IMR-90 (cell line): ENCODE results near the gene FGF4. TPM values are rescaled to one million over a fixed set of nuclear protein-coding genes. Genes with fewer than 3 reads are reported as not detected.

Experiments
- ATAC-seq: fragments of 200-7000 bp; cut with Tn5 transposase; 2 replicates; pipeline ENCODE4 v1.9.1; 2020; ENCODE audit warnings: low read depth, mild to moderate bottlenecking, moderate library complexity
- BruUV-seq: library from RNA; stranded (reverse); fragments of 400-500 nt; replicated peaks from 2 replicates; lab custom pipeline; 2021; lab: Mats Ljungman, UMichigan
- CTCF ChIA-PET: fragments of 300-600 bp; formaldehyde crosslinking; extraction: SDS; loops from one replicate; lab custom pipeline; 2021; ENCODE audit warnings: antibody characterized with exemption; lab: Yijun Ruan, JAX
- POLR2A ChIA-PET: fragments of 300-600 bp; sonication (Branson Sonifier 250); formaldehyde crosslinking; loops from one replicate; lab custom pipeline; 2022; ENCODE audit warnings: antibody characterized with exemption; ENCODE audit not compliant: unreplicated experiment; lab: Charles Lee
- DNase-seq: peaks from one replicate; pipeline ENCODE4 v3.0.0; 2013
- H2AFZ ChIP-seq: replicated peaks from 2 replicates; pipeline ENCODE3; 2013; ENCODE audit warnings: low read length, mild to moderate bottlenecking; ENCODE audit not compliant: poor library complexity
- H2AK5ac ChIP-seq: 2 replicates; pipeline ENCODE4 v1.6.1; 2013; ENCODE audit warnings: low read depth, low read length, inconsistent platforms
- H2AK9ac ChIP-seq: replicated peaks from 2 replicates; pipeline ENCODE3; 2013; ENCODE audit warnings: mild to moderate bottlenecking, low read depth, low read length, moderate library complexity; ENCODE audit not compliant: poor library complexity
- H2BK120ac ChIP-seq: 2 replicates; pipeline ENCODE4 v1.6.1; 2013; ENCODE audit warnings: low read depth, low read length, inconsistent platforms
- H2BK15ac ChIP-seq: 3 replicates; pipeline ENCODE4 v1.6.1; 2013; ENCODE audit warnings: low read depth, low read length, inconsistent platforms
- H2BK20ac ChIP-seq: 2 replicates; pipeline ENCODE4 v1.6.1; 2013; ENCODE audit warnings: low read depth, mild to moderate bottlenecking, inconsistent platforms, low read length, moderate library complexity
- H2BK5ac ChIP-seq: 2 replicates; pipeline ENCODE4 v1.6.1; 2013; ENCODE audit warnings: mild to moderate bottlenecking, low read depth, low read length, inconsistent platforms; ENCODE audit not compliant: poor library complexity, severe bottlenecking
- H3K14ac ChIP-seq: replicated peaks from 2 replicates; pipeline ENCODE4 v1.6.1; 2013; ENCODE audit warnings: low read depth, low read length, inconsistent platforms
- H3K18ac ChIP-seq: 2 replicates; pipeline ENCODE4 v1.6.1; 2013; ENCODE audit warnings: low read depth, low read length, control low read depth
- H3K23ac ChIP-seq: 2 replicates; pipeline ENCODE4 v1.6.1; 2013; ENCODE audit warnings: low read depth, low read length, inconsistent platforms
- H3K27ac ChIP-seq: 2 replicates; pipeline ENCODE4 v1.5.1; 2013; ENCODE audit warnings: mild to moderate bottlenecking, control low read depth, low read length; ENCODE audit not compliant: insufficient read depth
- H3K27me3 ChIP-seq: 2 replicates; pipeline ENCODE4 v1.6.1; 2013; ENCODE audit warnings: low read length; ENCODE audit not compliant: control insufficient read depth, insufficient read depth
- H3K36me3 ChIP-seq: 2 replicates; pipeline ENCODE4 v1.6.1; 2013; ENCODE audit warnings: low read length, mixed read lengths; ENCODE audit not compliant: control insufficient read depth, insufficient read depth
- H3K4ac ChIP-seq: 2 replicates; pipeline ENCODE4 v1.6.1; 2013; ENCODE audit warnings: low read depth, low read length, inconsistent platforms
- H3K4me1 ChIP-seq: 2 replicates; pipeline ENCODE4 v1.6.1; 2013; ENCODE audit warnings: low read length, mixed read lengths; ENCODE audit not compliant: control insufficient read depth, insufficient read depth
- H3K4me2 ChIP-seq: 2 replicates; pipeline ENCODE4 v1.6.1; 2013; ENCODE audit warnings: low read depth, mild to moderate bottlenecking, control low read depth, low read length, moderate library complexity
- H3K4me3 ChIP-seq: 2 replicates; pipeline ENCODE4 v1.5.1; 2013; ENCODE audit warnings: low read depth, mild to moderate bottlenecking, control low read depth, low read length, moderate library complexity; ENCODE audit not compliant: insufficient read depth
- H3K56ac ChIP-seq: 2 replicates; pipeline ENCODE4 v1.6.1; 2013; ENCODE audit warnings: low read length, inconsistent platforms; ENCODE audit not compliant: insufficient read depth; ENCODE audit errors: extremely low read depth
- H3K79me1 ChIP-seq, 2 experiments: 2 replicates each; pipeline ENCODE4 v1.6.1; 2013; ENCODE audit warnings: low read length in 2 of 2, inconsistent platforms in 1 of 2, low read depth in 1 of 2
- H3K9ac ChIP-seq: 2 replicates; pipeline ENCODE4 v1.6.1; 2013; ENCODE audit warnings: low read depth, low read length, control low read depth
- H3K9me1 ChIP-seq: 2 replicates; pipeline ENCODE4 v1.6.1; 2013; ENCODE audit warnings: low read length, inconsistent platforms; ENCODE audit not compliant: insufficient read depth
- H3K9me3 ChIP-seq: 2 replicates; pipeline ENCODE4 v1.6.1; 2013; ENCODE audit warnings: low read length; ENCODE audit not compliant: control insufficient read depth, insufficient read depth
- H4K20me1 ChIP-seq: 2 replicates; pipeline ENCODE4 v1.6.1; 2013; ENCODE audit warnings: low read length, inconsistent platforms; ENCODE audit not compliant: insufficient read depth
- H4K5ac ChIP-seq: 2 replicates; pipeline ENCODE4 v1.6.1; 2013; ENCODE audit warnings: mild to moderate bottlenecking, low read depth, low read length, control low read depth
- H4K8ac ChIP-seq, 2 experiments: 2 replicates each; pipeline ENCODE4 v1.6.1; 2013; ENCODE audit warnings: low read depth in 2 of 2, low read length in 2 of 2, control low read depth in 1 of 2, inconsistent platforms in 1 of 2
- H4K91ac ChIP-seq: 2 replicates; pipeline ENCODE4 v1.6.1; 2013; ENCODE audit warnings: low read depth, low read length, inconsistent platforms; ENCODE audit not compliant: insufficient read depth
- CEBPB ChIP-seq: IDR thresholded peaks from 2 replicates; pipeline ENCODE4 v1.6.1; 2012; ENCODE audit warnings: low read depth, low read length, improper control_type of control experiment
- FOS ChIP-seq: fragments of 150-350 bp; IDR thresholded peaks from 2 replicates; pipeline ENCODE4 v1.6.1; 2016; ENCODE audit warnings: low read depth, low read length
- MAZ ChIP-seq: IDR thresholded peaks from 2 replicates; pipeline ENCODE4 v1.6.1; 2012; ENCODE audit warnings: low read depth, mild to moderate bottlenecking, low read length, improper control_type of control experiment, moderate library complexity, borderline replicate concordance
- MXI1 ChIP-seq: IDR thresholded peaks from 2 replicates; pipeline ENCODE4 v1.6.1; 2012; ENCODE audit warnings: low read depth, mild to moderate bottlenecking, low read length, moderate library complexity, borderline replicate concordance
- RCOR1 ChIP-seq: IDR thresholded peaks from 2 replicates; pipeline ENCODE4 v1.6.1; 2012; ENCODE audit warnings: mild to moderate bottlenecking, low read length, improper control_type of control experiment; ENCODE audit not compliant: insufficient replicate concordance
- SMC3 ChIP-seq: fragments of 150-350 bp; IDR thresholded peaks from 2 replicates; pipeline ENCODE4 v1.6.1; 2016; ENCODE audit warnings: low read depth, mild to moderate bottlenecking, antibody characterized with exemption, low read length, moderate library complexity
- WGBS, 2 experiments: methylation state at CpG; one replicate each; pipeline versions ENCODE4 v1.1.5 to v1.1.7; 2013; ENCODE audit warnings: missing lambda C conversion rate in 2 of 2; ENCODE audit not compliant: insufficient read length in 1 of 2; ENCODE audit errors: extremely low coverage in 2 of 2; 5-methylcytosine and 5-hydroxymethylcytosine counted together
- dilution Hi-C: fragments of 300-500 bp; cut with HindIII; formaldehyde crosslinking; loops from one replicate; pipeline ENCODE4 v1.14.3; 2018; ENCODE audit warnings: low sequenced_read_pairs; ENCODE audit not compliant: unreplicated experiment
- in situ Hi-C: fragments of 300-500 bp; cut with MboI; formaldehyde crosslinking; loops from 3 replicates; pipeline ENCODE4 v1.14.3; 2019; ENCODE audit warnings: low sequenced_read_pairs, inconsistent platforms, mixed read lengths
- intact Hi-C: fragments of 100-400 bp; cut with micrococcal nuclease; formaldehyde crosslinking; loops from 2 replicates; pipeline ENCODE4 v1.10.0; 2022
- polyA plus RNA-seq, 3 experiments: library from polyadenylated mRNA; depleted of rRNA; stranded (reverse); fragments of >200 nt; gene quantifications; 2 replicates each; pipeline ENCODE4 v1.2.3, GENCODE V29; 2012; ENCODE audit warnings: low replicate concordance in 1 of 3
- total RNA-seq: library from RNA; depleted of rRNA; stranded (reverse); fragments of >200 nt; gene quantifications from 2 replicates; pipeline ENCODE4 v1.2.3, GENCODE V29; 2012
- TF ChIP-seq, protein P1 (sequence below): fragments of 150-350 bp; IDR thresholded peaks from 2 replicates; pipeline ENCODE4 v1.6.1; 2017; ENCODE audit warnings: mild to moderate bottlenecking, antibody characterized with exemption, low read length, low read depth
- TF ChIP-seq, protein P2 (sequence below): conservative IDR thresholded peaks from 2 replicates; pipeline ENCODE4 v1.5.1; 2012; ENCODE audit warnings: mild to moderate bottlenecking, low read depth, low read length, improper control_type of control experiment

FGF4 gene
- total and polyA plus RNA-seq, 2 of the 4 experiments (the other 2 are of a cell fraction) = not detected

DNA sequence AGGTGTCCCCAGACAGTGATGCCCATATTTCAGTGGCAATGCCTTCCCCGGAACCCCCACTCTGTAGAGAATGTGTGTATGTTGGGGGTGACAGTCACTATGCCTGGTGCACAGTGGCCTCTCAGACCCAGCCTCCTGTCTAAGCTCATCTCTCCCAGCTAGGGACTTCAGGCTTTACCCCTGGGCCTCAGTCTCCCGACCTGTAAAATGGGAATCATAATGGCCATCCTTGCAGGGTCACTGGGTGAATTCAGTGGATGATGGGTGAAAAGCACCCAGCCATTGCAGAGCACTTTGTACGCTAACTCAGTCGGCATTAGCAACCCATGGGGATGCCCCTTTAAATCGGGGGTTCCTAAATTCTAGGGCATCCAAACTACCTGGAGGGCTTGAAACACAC is 25.1 kb upstream of the FGF4 start:
- 80% methylated on average over 2 of the region's 5 CpGs; no CpG with 5 or more reads in 1 of the 2 experiments for WGBS, 2 experiments
- no peak overlapping the region for H3K4ac ChIP-seq
- ChIA-PET CTCF (no interaction called here), POLR2A (no interaction called here)
- in situ Hi-C loops (loop anchor here (10.0 kb wide), 1 partner anchor 95 kb away; the partner anchor contains the start of gene FGF19), dilution Hi-C loops (no loop called here), intact Hi-C loops (no loop called here)
- TF ChIP-seq CEBPB (no peak), MXI1 (no peak), SMC3 (no peak), MAZ (no peak), RCOR1 (no peak), FOS (no peak)
- TF ChIP-seq, protein P1, sequence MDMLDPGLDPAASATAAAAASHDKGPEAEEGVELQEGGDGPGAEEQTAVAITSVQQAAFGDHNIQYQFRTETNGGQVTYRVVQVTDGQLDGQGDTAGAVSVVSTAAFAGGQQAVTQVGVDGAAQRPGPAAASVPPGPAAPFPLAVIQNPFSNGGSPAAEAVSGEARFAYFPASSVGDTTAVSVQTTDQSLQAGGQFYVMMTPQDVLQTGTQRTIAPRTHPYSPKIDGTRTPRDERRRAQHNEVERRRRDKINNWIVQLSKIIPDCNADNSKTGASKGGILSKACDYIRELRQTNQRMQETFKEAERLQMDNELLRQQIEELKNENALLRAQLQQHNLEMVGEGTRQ = no peak
- TF ChIP-seq, protein P2, sequence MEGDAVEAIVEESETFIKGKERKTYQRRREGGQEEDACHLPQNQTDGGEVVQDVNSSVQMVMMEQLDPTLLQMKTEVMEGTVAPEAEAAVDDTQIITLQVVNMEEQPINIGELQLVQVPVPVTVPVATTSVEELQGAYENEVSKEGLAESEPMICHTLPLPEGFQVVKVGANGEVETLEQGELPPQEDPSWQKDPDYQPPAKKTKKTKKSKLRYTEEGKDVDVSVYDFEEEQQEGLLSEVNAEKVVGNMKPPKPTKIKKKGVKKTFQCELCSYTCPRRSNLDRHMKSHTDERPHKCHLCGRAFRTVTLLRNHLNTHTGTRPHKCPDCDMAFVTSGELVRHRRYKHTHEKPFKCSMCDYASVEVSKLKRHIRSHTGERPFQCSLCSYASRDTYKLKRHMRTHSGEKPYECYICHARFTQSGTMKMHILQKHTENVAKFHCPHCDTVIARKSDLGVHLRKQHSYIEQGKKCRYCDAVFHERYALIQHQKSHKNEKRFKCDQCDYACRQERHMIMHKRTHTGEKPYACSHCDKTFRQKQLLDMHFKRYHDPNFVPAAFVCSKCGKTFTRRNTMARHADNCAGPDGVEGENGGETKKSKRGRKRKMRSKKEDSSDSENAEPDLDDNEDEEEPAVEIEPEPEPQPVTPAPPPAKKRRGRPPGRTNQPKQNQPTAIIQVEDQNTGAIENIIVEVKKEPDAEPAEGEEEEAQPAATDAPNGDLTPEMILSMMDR = no peak
- H2BK15ac ChIP-seq = no peak overlapping the region
- no TSS peak for BruUV-seq
- H4K8ac ChIP-seq = no peak overlapping the region
- H3K18ac ChIP-seq = no peak overlapping the region
- no peaks in the 10 kb centered on the region for H4K20me1 ChIP-seq
- H2BK20ac ChIP-seq = no peak overlapping the region
- H3K9ac ChIP-seq = no peak overlapping the region
- no peak overlapping the region for H3K23ac ChIP-seq
- no peaks in the 10 kb centered on the region for H3K79me1 ChIP-seq
- no peak overlapping the region for H3K56ac ChIP-seq
- no peak overlapping the region for H2BK120ac ChIP-seq
- H3K27ac ChIP-seq = no peak overlapping the region
- peaks cover 3% of the 10 kb centered on the region; the same call in 1 of the 2 replicates for H3K9me3 ChIP-seq
- H4K5ac ChIP-seq = no peak overlapping the region
- H4K91ac ChIP-seq = no peak overlapping the region
- H2AK9ac ChIP-seq = no peak overlapping the region
- H2BK5ac ChIP-seq = no peak overlapping the region
- H3K4me1 ChIP-seq = no peaks in the 10 kb centered on the region
- H2AK5ac ChIP-seq = no peak overlapping the region
- H3K9me1 ChIP-seq = no peaks in the 10 kb centered on the region
- H2AFZ ChIP-seq = no peak overlapping the region
- H3K27me3 ChIP-seq = peaks cover 30% of the 10 kb centered on the region
- ATAC-seq (no peak), DNase-seq (no peak)
- H3K14ac ChIP-seq = no peak overlapping the region
- H3K36me3 ChIP-seq = no peaks in the 10 kb centered on the region
- H3K4me3 ChIP-seq = no peak overlapping the region
- no peak overlapping the region for H3K4me2 ChIP-seq
